LNCAP (cell line): ENCODE measurements around the gene RAPGEF6.

Source experiments
- TF ChIP-seq, protein P1 (sequence below): fragments of 450-650 bp; IDR thresholded peaks from 2 replicates; pipeline ENCODE4 v1.5.1; 2017; ENCODE audit warnings: mild to moderate bottlenecking

Gene RAPGEF6

DNA sequence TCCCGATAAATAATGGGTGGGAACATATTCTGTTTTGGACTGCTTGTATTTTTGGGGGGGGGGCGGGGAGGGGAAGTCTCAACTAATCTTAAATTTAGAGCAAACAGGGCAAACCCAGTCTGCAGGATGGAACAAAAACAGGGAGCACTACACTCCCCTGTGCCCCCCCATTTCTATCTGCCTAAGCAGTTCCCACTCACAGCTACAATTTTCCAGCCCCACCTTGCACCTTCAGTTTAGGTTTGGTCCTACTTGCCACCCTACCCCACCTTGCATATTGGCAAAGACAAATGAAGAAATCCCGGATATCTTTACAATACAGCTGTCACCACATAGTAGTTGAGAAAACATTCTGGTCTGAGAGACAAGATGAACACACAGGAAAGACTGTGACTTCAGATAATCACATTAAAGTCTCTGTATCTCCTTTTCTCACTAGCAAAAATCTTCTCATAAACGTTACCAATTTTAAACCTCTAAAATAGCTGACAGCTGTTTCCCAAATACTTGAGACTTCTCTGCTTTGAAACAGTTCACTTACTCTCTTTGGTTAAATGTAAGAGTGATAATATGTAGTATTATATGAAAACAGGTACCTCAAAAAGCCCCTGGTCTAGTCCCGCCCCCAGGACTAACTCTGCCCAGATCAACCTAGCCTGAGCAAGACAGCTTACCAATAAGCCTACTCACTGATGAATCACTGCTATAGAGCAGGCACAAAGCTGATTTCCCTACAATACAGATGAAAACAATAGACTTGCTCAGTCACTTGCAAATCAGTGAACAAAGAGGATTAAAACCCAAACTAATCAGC, 5.2 kb upstream of the RAPGEF6 start:
- TF ChIP-seq, protein P1, sequence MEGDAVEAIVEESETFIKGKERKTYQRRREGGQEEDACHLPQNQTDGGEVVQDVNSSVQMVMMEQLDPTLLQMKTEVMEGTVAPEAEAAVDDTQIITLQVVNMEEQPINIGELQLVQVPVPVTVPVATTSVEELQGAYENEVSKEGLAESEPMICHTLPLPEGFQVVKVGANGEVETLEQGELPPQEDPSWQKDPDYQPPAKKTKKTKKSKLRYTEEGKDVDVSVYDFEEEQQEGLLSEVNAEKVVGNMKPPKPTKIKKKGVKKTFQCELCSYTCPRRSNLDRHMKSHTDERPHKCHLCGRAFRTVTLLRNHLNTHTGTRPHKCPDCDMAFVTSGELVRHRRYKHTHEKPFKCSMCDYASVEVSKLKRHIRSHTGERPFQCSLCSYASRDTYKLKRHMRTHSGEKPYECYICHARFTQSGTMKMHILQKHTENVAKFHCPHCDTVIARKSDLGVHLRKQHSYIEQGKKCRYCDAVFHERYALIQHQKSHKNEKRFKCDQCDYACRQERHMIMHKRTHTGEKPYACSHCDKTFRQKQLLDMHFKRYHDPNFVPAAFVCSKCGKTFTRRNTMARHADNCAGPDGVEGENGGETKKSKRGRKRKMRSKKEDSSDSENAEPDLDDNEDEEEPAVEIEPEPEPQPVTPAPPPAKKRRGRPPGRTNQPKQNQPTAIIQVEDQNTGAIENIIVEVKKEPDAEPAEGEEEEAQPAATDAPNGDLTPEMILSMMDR, result no peak

DNA sequence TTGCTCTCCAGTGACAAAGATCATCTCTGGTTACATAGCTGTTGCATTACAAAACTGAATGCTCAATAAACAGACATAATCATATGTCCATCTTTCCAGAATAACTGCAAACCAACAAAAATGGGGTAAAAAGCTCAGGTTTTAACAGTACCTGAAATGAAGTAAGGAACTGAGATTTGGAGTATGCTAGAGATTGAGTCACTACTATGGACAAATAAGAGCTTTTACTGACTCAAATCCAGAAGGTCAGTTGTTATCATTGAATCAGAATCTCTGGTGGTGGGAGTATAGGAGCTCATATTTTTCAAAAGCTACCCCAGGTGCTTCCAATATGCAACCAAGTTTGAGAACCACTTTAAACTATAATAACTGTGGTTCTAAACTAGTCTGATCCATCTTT, 4.1 kb upstream of the RAPGEF6 start:
- TF ChIP-seq, protein P1, result no peak

DNA sequence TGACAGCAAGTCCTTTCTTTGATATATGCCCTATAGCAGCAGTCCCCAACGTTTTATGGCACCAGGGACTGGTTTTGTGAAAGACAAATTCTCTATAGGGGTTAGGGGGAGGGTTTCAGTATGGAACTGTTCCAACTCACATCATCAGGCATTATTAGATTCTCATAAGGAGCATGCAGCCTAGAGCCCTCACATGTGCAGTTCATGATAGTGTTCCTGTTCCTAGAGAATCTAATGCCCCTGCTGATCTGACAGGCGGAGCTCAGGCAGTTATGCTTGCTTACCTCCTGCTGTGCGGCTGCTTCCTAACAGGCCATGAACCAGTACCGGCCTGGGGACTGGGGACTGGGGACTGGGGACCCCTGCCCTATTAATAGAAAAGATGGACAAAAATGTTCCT, 2.7 kb upstream of the RAPGEF6 start:
- TF ChIP-seq, protein P1, result no peak

DNA sequence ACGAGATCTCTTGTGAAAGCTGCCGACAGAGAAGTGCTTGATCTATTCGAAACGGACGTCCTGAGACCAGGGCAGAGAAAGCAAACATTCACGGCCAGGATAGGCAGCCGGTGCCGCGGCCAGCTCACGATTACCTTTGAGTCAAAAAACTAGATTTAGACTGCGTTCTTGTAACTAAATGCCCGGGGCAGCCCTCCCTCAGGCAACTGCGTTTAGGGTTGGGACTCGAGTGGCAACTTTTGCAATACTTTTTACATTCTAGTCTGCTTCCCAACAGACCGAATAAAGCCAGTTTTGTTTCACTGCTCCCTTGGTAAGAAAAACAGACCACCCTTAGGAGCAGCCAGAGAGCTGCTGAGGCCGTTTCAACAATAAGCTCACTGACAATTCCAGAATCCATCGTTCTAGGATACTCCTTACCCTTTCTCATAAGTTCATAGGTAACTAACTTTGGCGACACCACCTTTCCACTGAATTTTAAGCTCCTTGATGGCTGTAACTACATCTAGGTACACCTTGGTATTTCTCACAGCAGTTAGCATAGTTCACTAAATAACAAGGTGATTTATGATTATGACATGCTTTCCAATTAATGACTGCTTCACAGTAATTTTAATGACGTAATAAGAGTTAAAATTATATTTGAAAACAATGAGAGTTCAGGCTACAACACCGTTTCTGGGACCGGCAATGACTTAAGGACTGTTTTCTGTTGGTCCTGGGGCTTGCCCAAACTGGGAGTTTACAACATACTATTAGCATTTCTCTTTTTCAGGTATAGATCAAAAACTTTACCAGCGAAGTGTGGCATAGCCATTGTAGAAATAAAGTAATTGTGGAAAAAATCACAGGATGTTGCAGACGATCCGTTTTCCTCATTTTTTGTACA, 899 bp upstream of the RAPGEF6 start:
- TF ChIP-seq, protein P1, result no peak

DNA sequence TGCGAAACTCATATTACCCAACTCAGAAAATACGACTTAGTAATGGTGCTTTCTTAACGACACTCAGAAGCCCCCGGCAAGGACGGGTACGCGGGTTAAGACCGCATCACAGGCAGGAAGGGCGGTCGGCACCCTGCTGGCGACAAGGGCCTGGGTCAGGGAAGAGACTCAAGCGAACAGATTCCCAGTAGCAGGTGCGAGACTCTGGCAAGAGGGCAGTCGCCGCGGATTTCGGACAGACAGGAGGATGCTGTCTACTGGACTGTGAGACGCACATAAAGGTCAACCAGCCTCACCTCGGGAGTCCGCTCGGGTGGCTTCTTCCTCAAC, 398 bp downstream of the RAPGEF6 start:
- TF ChIP-seq, protein P1, result peak; percentile 6; the same call in 1 of the 2 replicates

DNA sequence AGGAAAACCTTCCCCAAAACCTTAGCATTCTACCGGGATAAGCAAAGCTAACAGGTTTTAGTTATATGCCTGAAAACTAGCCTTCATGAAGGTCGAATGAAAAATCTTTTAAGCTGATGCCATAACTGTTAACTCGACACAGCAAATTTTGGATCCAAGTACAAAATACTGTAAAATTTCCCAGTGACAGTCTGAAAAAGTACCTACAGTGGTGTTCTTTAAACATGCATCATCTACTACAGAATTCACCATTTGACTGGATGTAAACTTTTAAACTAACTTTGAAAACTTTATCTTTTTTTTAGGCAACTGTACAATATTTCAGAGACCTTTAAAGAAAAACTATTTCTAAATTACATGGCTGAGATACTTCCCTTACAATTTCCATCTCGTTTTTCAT, 791 bp downstream of the RAPGEF6 start:
- TF ChIP-seq, protein P1, result no peak

DNA sequence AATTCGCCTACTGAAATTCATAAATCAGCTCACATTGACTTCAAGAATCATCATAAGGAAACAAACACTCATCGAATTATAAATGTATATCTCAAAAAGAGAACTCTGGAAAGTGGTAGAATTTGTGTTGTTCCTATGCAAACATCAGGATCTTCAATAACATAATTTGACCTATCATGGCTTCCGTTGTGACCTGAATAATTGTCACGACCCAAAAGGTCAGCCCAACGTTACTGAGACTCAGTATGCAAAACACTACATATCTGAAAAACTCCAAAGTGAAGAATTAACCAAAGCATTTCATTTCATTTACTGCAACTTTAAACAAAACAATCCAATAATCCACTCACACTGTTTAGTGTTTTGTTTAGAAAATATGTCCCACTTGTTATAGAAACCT, 1.2 kb downstream of the RAPGEF6 start:
- TF ChIP-seq, protein P1, result no peak
